ENCODE data around the gene GMFB. TPM values are rescaled to one million over a fixed set of nuclear protein-coding genes. Genes with fewer than 3 reads are reported as not detected.
A peak's percentile ranks its signal among the peaks of the same experiment; 100 is the strongest.

Gene GMFB
- total RNA-seq, 1 donor from 2014 or later, result 13.0 TPM

- DNase-seq (ENCODE audit: low spot score) (no peak), ATAC-seq (no peak)
Measured at GRCh38 chr14:54493293-54493692, 4.5 kb upstream of the GMFB start.

- no peak for ATAC-seq
Measured at GRCh38 chr14:54490445-54491175, 1.8 kb upstream of the GMFB start.

GRCh38 chr14:54489731-54490444, 1.1 kb upstream of the GMFB start:
- DNase-seq (ENCODE audit: low spot score) (no peak), ATAC-seq (no peak)

More at GRCh38 chr14:54490445-54491175, 1.8 kb upstream of the GMFB start:
- DNase-seq (ENCODE audit: low spot score), result no peak

GRCh38 chr14:54489318-54489683, 521 bp upstream of the GMFB start:
- ATAC-seq (peak; percentile 8), DNase-seq (ENCODE audit: low spot score) (no peak)

- ATAC-seq (peak; percentile 1), DNase-seq (ENCODE audit: low spot score) (no peak)
Measured at GRCh38 chr14:54488318-54488645, 498 bp downstream of the GMFB start.

GRCh38 chr14:54487771-54488170, 1.0 kb downstream of the GMFB start:
- DNase-seq (ENCODE audit: low spot score) (no peak), ATAC-seq (no peak)

GRCh38 chr14:54486685-54487084, 2.1 kb downstream of the GMFB start:
- no peak for ATAC-seq
- DNase-seq (ENCODE audit: low spot score), result no peak

GRCh38 chr14:54483846-54484245, 4.9 kb downstream of the GMFB start:
- DNase-seq (ENCODE audit: low spot score), result no peak
- no peak for ATAC-seq

GRCh38 chr14:54483073-54483745, 5.6 kb downstream of the GMFB start:
- peak; percentile 95 for ATAC-seq

GRCh38 chr14:54481695-54482094, 7.1 kb downstream of the GMFB start:
- no peak for DNase-seq (ENCODE audit: low spot score)
- ATAC-seq, result no peak

More at GRCh38 chr14:54483073-54483745, 5.6 kb downstream of the GMFB start:
- DNase-seq (ENCODE audit: low spot score), result no peak

GRCh38 chr14:54480830-54481562, 7.8 kb downstream of the GMFB start:
- ATAC-seq, result no peak

GRCh38 chr14:54478636-54479215, 10.1 kb downstream of the GMFB start:
- no peak for ATAC-seq
- no peak for DNase-seq (ENCODE audit: low spot score)

More at GRCh38 chr14:54480830-54481562, 7.8 kb downstream of the GMFB start:
- no peak for DNase-seq (ENCODE audit: low spot score)

- DNase-seq (ENCODE audit: low spot score) (no peak), ATAC-seq (no peak)
Measured at GRCh38 chr14:54475911-54476310, 12.9 kb downstream of the GMFB start.

- ATAC-seq, result no peak
Measured at GRCh38 chr14:54475187-54475899, 13.4 kb downstream of the GMFB start.

GRCh38 chr14:54474232-54474793, 14.5 kb downstream of the GMFB start:
- ATAC-seq (no peak), DNase-seq (ENCODE audit: low spot score) (no peak)

More at GRCh38 chr14:54475187-54475899, 13.4 kb downstream of the GMFB start:
- DNase-seq (ENCODE audit: low spot score), result no peak

- ATAC-seq, result no peak
Measured at GRCh38 chr14:54472315-54472714, 16.5 kb downstream of the GMFB start.

GRCh38 chr14:54471641-54472040, 17.1 kb downstream of the GMFB start:
- peak; percentile 83 for ATAC-seq
- no peak for DNase-seq (ENCODE audit: low spot score)

More at GRCh38 chr14:54472315-54472714, 16.5 kb downstream of the GMFB start:
- DNase-seq (ENCODE audit: low spot score), result no peak

- ATAC-seq, result no peak
- DNase-seq (ENCODE audit: low spot score), result no peak
Measured at GRCh38 chr14:54470701-54471100, 18.1 kb downstream of the GMFB start.

- no peak for DNase-seq (ENCODE audit: low spot score)
- no peak for ATAC-seq
Measured at GRCh38 chr14:54467280-54467679, 21.5 kb downstream of the GMFB start.

GRCh38 chr14:54465654-54466053, 23.1 kb downstream of the GMFB start:
- ATAC-seq, result no peak
- DNase-seq (ENCODE audit: low spot score), result no peak
